NT2/D1 (cell line): Measurements from ENCODE around the gene SLC28A1.

Source experiments
- DNase-seq: peaks from one replicate; pipeline ENCODE4 v3.0.0-alpha.2; 2011; ENCODE audit warnings: low read depth, low spot score
- H3K27me3 ChIP-seq: 2 replicates; pipeline ENCODE4 v1.6.0; 2011; ENCODE audit warnings: mild to moderate bottlenecking; ENCODE audit not compliant: insufficient read length, insufficient read depth
- H3K36me3 ChIP-seq: 2 replicates; pipeline ENCODE4 v1.6.1; 2011; ENCODE audit warnings: mild to moderate bottlenecking, low read length, mixed read lengths; ENCODE audit not compliant: insufficient read depth, insufficient read length
- H3K4me1 ChIP-seq: 2 replicates; pipeline ENCODE4 v1.5.1; 2011; ENCODE audit not compliant: insufficient read depth, insufficient read length
- H3K4me3 ChIP-seq: 2 replicates; pipeline ENCODE4 v1.5.1; 2011; ENCODE audit warnings: low read depth; ENCODE audit not compliant: insufficient read length
- H3K9ac ChIP-seq: 2 replicates; pipeline ENCODE4 v1.6.0; 2011; ENCODE audit warnings: low read depth; ENCODE audit not compliant: insufficient read length
- H3K9me3 ChIP-seq: 2 replicates; pipeline ENCODE4 v1.5.1; 2011; ENCODE audit warnings: mild to moderate bottlenecking, low read length; ENCODE audit not compliant: insufficient read depth
- SUZ12 ChIP-seq: IDR thresholded peaks from 2 replicates; pipeline ENCODE4 v1.6.1; 2011; ENCODE audit not compliant: insufficient read length, insufficient read depth; ENCODE audit errors: extremely low read depth
- YY1 ChIP-seq: IDR thresholded peaks from 2 replicates; pipeline ENCODE4 v1.6.1; 2011; ENCODE audit not compliant: insufficient read length, insufficient read depth
- ZNF274 ChIP-seq: IDR thresholded peaks from 2 replicates; pipeline ENCODE4 v1.6.1; 2011; ENCODE audit warnings: mild to moderate bottlenecking, low read depth, low read length

The SLC28A1 gene

DNA sequence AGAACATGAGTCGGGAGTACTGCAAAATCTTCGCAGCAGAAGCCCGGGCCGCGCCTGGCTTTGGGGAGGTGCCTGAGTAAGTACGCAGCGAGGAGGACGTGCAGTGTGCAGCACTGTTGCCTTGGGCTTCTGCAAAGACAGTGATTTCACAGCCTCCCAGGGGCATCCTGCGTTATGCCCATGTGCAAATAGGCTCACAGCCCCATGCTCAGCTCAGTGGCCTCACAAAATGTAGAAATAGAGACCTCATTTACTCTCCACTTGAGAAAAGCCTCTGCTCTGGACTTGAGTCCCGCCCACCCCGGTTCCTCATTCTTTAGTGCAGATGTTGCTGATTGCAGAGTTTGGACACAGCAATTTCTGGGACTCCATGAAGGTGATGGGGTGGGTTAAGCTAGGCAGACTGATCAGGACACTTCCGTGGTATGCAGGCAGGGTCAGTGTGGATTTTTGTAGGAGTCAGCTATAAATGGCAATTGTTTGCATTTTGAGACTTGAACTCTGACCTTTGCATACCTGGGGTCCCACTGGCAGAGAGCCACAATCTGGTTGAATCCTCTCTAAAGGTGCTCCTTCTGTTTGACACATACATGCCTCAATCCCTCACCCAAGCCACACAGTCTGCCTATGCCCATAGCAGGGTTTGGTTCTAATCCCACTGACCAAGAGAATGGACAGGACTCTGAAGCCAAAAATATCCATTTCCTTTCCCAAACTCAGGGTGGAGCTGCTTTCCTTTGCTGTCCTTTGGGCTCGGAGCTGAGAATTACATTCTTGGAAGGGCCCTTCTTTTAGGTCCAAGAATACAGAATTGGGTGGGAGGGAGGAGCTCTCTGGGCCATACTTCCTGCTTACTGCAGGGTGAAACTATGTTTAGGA lies 20.7 kb upstream of the SLC28A1 start:
- Histone ChIP-seq H3K9ac (no peak overlapping the region), H3K36me3 (peaks cover 99% of the 10 kb centered on the region), H3K27me3 (no peaks in the 10 kb centered on the region), H3K4me1 (peaks cover 2% of the 10 kb centered on the region), H3K4me3 (no peak overlapping the region), H3K9me3 (no peaks in the 10 kb centered on the region)
- no peak for DNase-seq
- TF ChIP-seq YY1, result no peak
- TF ChIP-seq ZNF274, result no peak
- TF ChIP-seq SUZ12, result no peak

DNA sequence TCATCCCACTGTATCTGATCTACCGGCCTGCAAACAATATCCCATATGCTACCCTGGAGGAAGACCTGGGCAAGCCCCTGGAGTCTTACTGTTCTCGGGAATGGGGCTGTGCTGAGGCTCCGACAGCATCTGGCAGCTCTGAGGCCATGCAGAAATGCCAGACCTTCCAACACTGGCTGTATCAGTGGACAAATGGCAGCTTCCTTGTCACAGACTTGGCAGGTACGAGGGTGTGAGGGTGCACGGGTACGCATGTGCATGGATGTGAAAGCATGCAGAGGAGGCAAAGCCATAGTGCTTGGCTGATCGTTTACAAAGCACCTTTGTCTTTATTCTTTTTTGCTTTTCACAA lies 20.0 kb upstream of the SLC28A1 start:
- H3K9me3 ChIP-seq, result no peaks in the 10 kb centered on the region
- no peak for TF ChIP-seq SUZ12
- no peak for TF ChIP-seq ZNF274
- TF ChIP-seq YY1, result no peak
- H3K36me3 ChIP-seq, result peaks cover 99% of the 10 kb centered on the region
- no peaks in the 10 kb centered on the region for H3K27me3 ChIP-seq
- DNase-seq, result no peak
- no peak overlapping the region for H3K9ac ChIP-seq
- H3K4me1 ChIP-seq, result peaks cover 2% of the 10 kb centered on the region
- H3K4me3 ChIP-seq, result no peak overlapping the region

DNA sequence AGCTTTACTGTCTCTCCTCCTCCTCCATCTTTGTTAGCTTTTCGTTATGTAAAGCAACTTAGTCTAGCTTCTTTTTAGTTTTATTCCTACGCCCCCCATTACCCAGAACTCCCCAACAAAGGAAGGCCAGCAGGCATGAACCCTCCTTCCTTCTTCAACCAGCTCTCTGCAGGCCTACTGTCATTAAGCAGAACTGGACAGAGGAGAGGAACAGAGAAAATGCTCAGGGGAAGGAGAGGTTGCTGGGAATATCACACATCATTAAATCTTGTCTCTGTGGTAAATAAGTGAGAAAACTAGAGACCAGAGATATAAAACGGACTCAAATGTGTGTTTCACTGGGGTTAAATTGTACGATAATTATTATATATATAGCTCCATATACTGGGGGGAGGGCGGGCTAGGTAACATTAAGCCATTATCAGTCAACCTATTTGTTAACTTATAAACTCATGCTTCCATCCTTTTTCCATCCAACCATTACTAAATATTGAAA lies 19.3 kb upstream of the SLC28A1 start:
- no peak for TF ChIP-seq ZNF274
- Histone ChIP-seq H3K9ac (no peak overlapping the region), H3K36me3 (peaks cover 99% of the 10 kb centered on the region), H3K4me3 (no peak overlapping the region), H3K4me1 (peaks cover 2% of the 10 kb centered on the region), H3K9me3 (no peaks in the 10 kb centered on the region), H3K27me3 (no peaks in the 10 kb centered on the region)
- DNase-seq, result no peak

DNA sequence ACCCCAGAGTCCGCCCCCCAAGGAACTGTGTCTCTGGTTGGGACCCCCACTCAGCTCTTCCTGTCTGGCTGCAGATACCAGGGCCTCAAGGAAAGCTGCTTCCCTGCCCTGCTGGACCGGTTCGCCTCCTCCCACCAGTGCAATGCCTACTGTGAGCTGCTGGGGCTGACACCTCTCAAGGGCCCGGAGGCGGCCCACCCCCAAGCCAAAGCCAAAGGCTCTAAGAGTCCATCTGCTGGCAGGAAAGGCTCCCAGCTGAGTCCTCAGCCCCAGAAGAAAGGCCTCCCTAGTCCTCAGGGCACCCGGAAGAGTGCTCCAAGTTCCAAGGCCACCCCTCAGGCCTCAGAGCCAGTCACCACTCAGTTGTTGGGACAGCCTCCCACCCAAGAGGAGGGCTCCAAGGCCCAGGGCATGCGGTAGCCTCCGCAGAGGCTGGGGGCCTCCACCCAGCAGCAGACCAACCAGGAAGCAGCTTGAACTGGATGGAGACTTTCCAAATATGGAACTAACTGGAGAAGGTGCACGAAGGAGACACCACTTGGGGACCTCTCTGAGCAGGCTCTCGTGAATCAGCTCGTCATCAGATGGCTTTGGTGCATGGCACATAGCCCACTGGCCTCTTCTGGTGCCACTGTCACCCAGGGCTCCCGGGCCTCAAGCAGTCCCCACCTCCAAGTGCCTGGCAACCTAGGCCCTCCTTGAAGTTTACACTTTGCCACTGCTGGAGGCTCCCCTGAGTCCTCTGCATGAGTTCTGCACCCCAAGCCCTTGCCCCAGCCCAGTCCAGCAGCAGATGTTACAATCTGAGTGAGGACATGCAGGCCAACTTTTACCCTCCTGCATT lies 16.2 kb upstream of the SLC28A1 start:
- no peaks in the 10 kb centered on the region for H3K9me3 ChIP-seq
- peaks cover 2% of the 10 kb centered on the region for H3K4me1 ChIP-seq
- no peaks in the 10 kb centered on the region for H3K27me3 ChIP-seq
- no peak for DNase-seq
- TF ChIP-seq SUZ12 (no peak), ZNF274 (no peak), YY1 (no peak)
- no peak overlapping the region for H3K9ac ChIP-seq
- peaks cover 80% of the 10 kb centered on the region for H3K36me3 ChIP-seq
- H3K4me3 ChIP-seq, result no peak overlapping the region

DNA sequence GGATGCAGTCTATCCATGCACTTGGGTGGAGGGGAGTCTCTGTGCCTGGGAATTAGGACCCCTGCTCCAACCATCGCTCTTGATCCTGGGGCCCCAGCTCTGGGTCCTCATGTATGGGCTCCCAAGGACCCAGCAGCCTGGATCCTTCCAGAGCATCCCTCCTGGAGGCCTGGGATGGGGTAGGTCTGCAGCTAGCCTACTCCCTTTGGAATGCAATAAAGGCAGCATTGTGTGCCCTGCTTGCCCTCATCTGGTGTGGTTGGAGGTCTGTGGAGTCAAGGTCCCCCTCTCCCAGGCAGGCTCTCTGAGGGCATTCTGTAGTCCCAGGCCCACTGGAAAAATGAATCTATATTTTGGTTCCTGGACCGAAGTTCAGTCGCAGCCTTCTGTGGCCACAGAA lies 15.0 kb upstream of the SLC28A1 start:
- Histone ChIP-seq H3K27me3 (no peaks in the 10 kb centered on the region), H3K9ac (no peak overlapping the region), H3K4me3 (no peak overlapping the region), H3K4me1 (no peaks in the 10 kb centered on the region), H3K9me3 (no peaks in the 10 kb centered on the region), H3K36me3 (peaks cover 68% of the 10 kb centered on the region)
- DNase-seq, result no peak
- no peak for TF ChIP-seq YY1
- TF ChIP-seq ZNF274, result no peak
- no peak for TF ChIP-seq SUZ12

DNA sequence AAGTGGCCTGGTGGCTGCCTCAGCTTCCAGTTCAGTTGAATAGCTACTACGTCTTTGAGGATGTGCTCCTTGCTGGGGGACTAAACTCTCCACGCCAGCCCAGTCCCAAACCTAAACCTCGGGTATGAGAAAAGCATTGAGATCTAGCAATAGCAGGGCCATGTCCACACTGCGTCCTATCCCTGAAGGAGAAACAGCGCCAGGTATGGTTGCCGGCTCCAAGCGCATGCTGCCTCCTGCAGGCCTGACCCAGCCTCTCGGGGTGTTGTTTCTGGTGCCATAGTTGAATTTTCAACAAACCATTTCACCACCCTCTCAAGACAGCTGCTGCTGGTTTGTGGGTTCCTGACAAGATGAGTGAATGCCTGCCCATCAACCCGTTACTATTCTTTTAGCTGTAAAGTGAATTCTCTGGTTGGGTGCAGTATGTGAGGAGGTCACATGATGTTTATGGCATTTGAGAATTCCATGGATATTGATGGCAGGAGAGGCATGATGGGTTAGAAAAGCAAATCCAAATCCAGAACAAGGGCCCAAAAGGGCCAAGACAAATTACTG lies 13.0 kb upstream of the SLC28A1 start:
- no peaks in the 10 kb centered on the region for H3K4me1 ChIP-seq

More for the DNA sequence above, 13.0 kb upstream of the SLC28A1 start:
- Histone ChIP-seq H3K9ac (no peak overlapping the region), H3K4me3 (no peak overlapping the region), H3K36me3 (peaks cover 49% of the 10 kb centered on the region), H3K9me3 (no peaks in the 10 kb centered on the region), H3K27me3 (no peaks in the 10 kb centered on the region)
- TF ChIP-seq ZNF274 (no peak), YY1 (no peak), SUZ12 (no peak)
- DNase-seq, result no peak
